ENCODE measurements around the gene ZNF576.
A peak's percentile ranks its signal among the peaks of the same experiment; 100 is the strongest.
"Not testable (repeated sequence)": the region's sequence is repeated elsewhere in the genome, so short reads cannot be mapped to it uniquely, and the experiment has no call there.

ZNF576 gene

GRCh38 chr19:43599635-43600295 is 3.4 kb downstream of the ZNF576 start:
- no peak for DNase-seq
- H3K4me3 Mint-ChIP-seq, result no peak overlapping the region
- TF ChIP-seq CTCF (IDR thresholded peaks at IDR 0.05), result no peak
- H3K27ac Mint-ChIP-seq, result no peak overlapping the region
- no peaks in the 10 kb centered on the region for H3K27me3 Mint-ChIP-seq (ENCODE audit: low read depth, poor library complexity)
- H3K4me1 Mint-ChIP-seq, result peaks cover 25% of the 10 kb centered on the region
- H3K9me3 Mint-ChIP-seq, result no peaks in the 10 kb centered on the region
- H3K36me3 Mint-ChIP-seq (ENCODE audit: low read depth), result peaks cover 11% of the 10 kb centered on the region

GRCh38 chr19:43600326-43600725 is 3.9 kb downstream of the ZNF576 start:
- H3K4me3 Mint-ChIP-seq; H3K9me3 Mint-ChIP-seq; H3K27me3 Mint-ChIP-seq (ENCODE audit: low read depth, poor library complexity); H3K27ac Mint-ChIP-seq; DNase-seq: not testable (repeated sequence)
- peaks cover 25% of the 10 kb centered on the region for H3K4me1 Mint-ChIP-seq
- H3K36me3 Mint-ChIP-seq (ENCODE audit: low read depth), result peaks cover 12% of the 10 kb centered on the region

GRCh38 chr19:43605875-43606568 is 9.6 kb downstream of the ZNF576 start:
- Mint-ChIP-seq H3K4me1 (peaks cover 7% of the 10 kb centered on the region), H3K27me3 (ENCODE audit: low read depth, poor library complexity) (peaks cover 3% of the 10 kb centered on the region), H3K4me3 (no peak overlapping the region), H3K36me3 (ENCODE audit: low read depth) (peaks cover 40% of the 10 kb centered on the region), H3K9me3 (no peaks in the 10 kb centered on the region), H3K27ac (no peak overlapping the region)
- DNase-seq, result no peak
- TF ChIP-seq CTCF (IDR thresholded peaks at IDR 0.05), result no peak

GRCh38 chr19:43606569-43607229 is 10.3 kb downstream of the ZNF576 start:
- no peak for DNase-seq
- Mint-ChIP-seq H3K4me3 (no peak overlapping the region), H3K36me3 (ENCODE audit: low read depth) (peaks cover 38% of the 10 kb centered on the region), H3K9me3 (no peaks in the 10 kb centered on the region), H3K27ac (no peak overlapping the region), H3K4me1 (peaks cover 9% of the 10 kb centered on the region), H3K27me3 (ENCODE audit: low read depth, poor library complexity) (peaks cover 3% of the 10 kb centered on the region)
- no peak for TF ChIP-seq CTCF (IDR thresholded peaks at IDR 0.05)

GRCh38 chr19:43607238-43608205 is 11.1 kb downstream of the ZNF576 start:
- H3K27ac Mint-ChIP-seq, result peak overlapping the region; percentile 93

More at GRCh38 chr19:43607238-43608205, 11.1 kb downstream of the ZNF576 start:
- peaks cover 45% of the 10 kb centered on the region for H3K36me3 Mint-ChIP-seq (ENCODE audit: low read depth)
- peaks cover 14% of the 10 kb centered on the region for H3K4me1 Mint-ChIP-seq
- no peak overlapping the region for H3K4me3 Mint-ChIP-seq
- no peak for TF ChIP-seq CTCF (IDR thresholded peaks at IDR 0.05)
- H3K9me3 Mint-ChIP-seq, result no peaks in the 10 kb centered on the region
- no peak for DNase-seq
- peaks cover 3% of the 10 kb centered on the region for H3K27me3 Mint-ChIP-seq (ENCODE audit: low read depth, poor library complexity)
